GM19467 (cell line): Measurements from ENCODE around the gene KCNQ1OT1.

Experiments used
- ATAC-seq: cut with Tn5 transposase; IDR thresholded peaks from one replicate; pipeline ENCODE4 v1.9.1; 2021; ENCODE audit warnings: mild to moderate bottlenecking, moderate library complexity; ENCODE audit not compliant: unreplicated experiment

Gene KCNQ1OT1

DNA sequence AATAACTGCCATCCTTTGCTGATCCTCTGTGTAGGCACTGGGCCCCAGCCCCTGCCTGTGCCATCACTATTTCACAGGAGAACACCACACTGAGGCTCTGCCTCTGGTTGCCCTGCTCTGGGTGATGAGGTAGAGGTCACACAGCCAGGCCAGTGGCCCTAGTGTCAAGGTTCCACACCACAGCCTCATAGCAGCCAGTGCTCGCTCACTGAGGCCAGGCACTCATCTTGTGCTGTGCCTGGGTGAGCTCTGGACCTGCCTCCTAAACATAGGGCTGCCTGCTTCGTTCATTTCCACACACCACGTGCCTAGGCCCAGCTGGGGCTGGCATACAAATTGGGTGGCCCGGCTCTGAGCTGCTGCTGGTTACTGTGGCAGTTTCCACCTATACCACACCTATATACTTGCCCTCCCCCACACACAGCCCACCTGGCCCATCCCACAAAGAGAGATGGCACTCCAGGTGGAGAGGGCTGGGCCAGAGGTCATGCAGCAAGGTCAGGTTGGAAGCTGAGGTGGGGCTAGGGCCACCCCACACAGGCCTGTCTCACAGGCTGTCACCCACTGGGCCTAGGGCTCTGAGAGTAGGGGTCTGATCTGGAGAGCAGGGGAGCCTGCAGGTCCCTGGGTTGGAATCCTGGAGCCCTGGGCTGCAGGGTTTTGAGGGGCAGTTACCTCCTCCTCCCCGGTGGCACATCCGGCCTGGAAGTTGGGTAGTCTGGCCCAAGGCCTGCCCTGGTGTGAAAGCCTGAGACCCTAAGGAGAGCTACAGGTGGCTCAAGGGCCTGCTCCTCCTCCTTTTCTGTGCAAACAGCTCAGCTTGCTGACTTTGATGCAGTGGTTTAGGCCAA lies 11.2 kb downstream of the KCNQ1OT1 start:
- no peak for ATAC-seq

DNA sequence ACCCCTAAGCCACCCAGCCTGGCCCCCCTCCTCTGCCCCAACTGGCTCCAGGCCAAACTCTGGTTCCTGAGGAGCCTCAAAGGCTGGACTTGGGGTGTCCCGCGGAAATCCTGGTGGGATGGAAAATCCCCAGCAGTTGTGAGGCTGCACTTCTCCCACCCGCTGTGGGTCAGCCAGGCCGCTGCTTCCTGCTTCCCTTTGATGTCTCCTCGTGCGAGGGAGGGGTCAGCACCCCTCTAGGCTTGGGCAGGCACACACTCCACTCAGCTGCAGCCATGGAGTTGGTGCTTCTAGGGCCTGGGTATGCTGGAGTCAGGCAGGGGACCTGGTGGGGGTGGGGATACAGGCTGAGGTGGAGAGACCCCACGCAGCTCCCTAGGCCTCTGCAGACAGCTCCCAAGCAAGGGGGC lies 12.0 kb downstream of the KCNQ1OT1 start:
- no peak for ATAC-seq

- ATAC-seq: no peak
Measured at GRCh38 chr11:2687223-2687530, 12.6 kb downstream of the KCNQ1OT1 start.

DNA sequence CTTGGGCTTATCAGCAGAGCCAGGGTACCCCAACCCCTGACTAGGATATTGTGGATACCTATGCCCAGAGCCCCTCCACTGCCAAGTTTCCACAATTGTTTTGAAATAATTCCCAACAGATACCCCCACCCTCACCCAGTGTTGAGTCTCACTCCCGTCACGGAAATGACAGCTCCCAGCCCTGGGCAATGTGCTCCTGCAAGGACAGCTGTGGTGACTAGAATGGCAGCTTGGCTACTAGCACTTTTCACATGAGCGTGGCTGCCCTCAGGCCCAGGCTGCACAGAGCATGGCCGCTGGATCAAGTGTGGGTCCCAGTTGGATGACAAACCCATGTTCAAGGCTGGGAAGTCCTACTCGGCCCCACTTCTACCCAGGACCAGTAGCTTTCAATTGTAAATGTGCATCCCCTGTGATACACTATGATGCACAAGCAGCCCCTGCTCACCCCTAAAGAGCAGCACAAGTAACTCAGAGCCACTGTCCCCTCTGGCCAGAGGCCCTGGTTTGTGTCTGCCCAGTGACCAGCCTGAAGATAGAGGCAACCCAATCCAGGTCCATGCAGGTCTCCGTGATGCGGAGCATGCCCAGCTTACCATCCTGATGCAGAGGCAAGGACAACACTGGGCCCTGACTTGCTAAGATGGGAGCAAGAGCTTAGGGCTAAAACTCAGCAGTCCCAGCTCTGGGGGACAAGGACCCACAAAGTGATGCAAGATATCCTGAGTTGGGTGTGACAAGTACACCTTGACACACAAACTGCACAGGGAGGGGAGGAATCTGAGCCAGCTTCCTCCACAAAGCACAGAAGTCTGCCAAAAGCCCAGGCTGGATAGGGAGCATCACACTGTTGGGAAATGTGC lies 13.2 kb downstream of the KCNQ1OT1 start:
- ATAC-seq: no peak

GRCh38 chr11:2685566-2686359 lies 14.0 kb downstream of the KCNQ1OT1 start:
- no peak for ATAC-seq

DNA sequence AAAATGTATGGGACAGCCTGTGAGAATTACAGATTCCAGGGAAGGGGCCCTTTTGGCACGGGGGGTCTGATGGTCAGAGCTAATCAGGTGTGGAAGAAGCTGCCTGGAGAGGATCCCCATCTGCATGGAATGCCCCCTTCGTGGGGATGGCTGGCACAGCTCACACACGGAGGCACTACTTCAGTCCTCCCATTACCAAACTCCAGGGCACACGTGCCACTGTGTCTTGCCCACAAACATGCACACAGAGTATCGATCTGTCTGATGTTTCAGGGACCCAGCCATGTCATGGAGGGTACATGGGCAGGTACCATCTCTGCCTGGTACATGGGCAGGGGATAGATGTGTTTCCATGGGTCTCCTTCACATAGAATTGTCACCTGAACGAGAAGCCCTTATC lies 14.7 kb downstream of the KCNQ1OT1 start:
- no peak for ATAC-seq

GRCh38 chr11:2684581-2684980 lies 15.2 kb downstream of the KCNQ1OT1 start:
- no peak for ATAC-seq

GRCh38 chr11:2683806-2684205 lies 16.0 kb downstream of the KCNQ1OT1 start:
- ATAC-seq: no peak

DNA sequence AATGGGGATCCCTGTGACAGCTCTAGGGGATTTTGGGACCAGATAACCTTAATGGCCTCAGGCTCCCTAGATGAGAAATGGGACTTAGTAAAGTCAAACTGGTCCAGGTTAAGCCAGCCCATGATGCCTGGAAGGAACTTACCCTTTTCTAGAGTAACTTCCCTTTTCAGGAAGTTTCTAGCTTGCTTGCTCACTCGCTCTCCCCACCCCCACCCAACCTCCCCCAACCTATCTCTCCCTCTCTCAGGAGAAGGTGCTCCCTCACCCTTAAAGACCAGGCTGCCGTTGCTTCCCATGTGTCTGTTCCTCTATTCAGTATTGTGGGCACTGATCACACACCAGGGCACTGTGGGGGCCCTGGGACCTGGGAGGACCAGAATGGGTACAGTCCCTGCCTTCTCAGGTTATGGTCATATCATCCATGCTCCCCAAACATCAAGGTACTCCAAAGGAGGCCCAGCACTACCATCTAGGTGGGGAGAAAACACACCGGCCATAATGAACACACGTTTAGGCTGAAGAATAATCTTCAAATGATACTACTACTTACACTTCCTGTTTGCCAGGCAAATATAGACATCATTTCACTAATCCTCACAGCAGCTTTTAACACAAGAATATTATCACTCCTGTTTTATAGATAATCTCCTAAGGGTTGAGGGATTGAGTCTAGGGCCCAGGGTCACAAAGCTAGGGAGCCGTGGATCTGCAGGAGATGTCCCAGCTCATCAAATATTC lies 18.2 kb downstream of the KCNQ1OT1 start:
- ATAC-seq: no peak

DNA sequence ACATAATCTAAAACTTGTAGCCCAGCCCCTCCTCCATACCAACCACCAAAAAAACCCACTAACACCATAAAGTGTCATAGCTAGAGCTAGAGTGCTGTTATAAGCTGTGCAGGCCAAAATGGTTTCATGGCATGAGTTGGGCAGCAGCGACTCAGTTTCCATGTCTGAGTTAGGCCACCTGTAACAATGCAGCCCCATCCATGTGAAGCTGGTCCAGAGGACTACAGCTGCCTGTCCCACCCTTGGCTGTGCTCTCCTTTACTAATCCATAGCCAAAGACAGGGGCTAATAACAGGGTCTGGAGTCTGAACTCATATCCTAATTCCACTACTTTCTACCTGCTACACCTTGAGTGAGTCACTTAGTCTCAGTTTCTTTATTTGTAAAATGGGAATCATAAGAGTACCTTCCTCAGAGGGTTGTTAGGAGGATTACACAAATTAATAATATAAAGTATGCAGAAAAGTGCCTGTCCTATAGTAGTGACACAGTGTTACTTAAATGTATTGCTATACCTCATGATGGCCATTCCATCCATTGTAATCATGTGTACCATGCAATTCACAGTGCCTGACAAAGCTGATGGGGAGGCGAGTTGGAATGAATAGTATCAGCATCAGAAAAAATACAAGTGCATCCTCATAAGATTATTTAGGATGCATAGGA lies 20.6 kb downstream of the KCNQ1OT1 start:
- no peak for ATAC-seq

DNA sequence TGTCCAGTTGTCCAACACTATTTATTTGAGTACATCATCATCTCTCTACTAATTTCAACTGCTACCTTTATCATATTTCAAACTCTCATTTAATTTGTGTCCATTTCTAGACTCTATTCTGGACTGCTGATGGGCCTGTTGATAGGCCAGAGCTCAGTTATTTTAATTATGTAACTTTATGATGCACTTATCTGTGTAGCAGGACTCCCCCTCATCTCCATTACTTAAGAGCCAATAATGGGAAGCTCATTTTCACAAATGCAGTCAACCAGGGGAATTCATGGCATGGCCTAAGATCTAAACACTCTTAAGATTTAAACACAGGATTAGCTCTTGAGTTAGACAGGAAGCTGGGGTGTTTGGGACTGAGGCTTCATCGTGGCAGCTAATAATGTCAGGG lies 21.4 kb downstream of the KCNQ1OT1 start:
- no peak for ATAC-seq

DNA sequence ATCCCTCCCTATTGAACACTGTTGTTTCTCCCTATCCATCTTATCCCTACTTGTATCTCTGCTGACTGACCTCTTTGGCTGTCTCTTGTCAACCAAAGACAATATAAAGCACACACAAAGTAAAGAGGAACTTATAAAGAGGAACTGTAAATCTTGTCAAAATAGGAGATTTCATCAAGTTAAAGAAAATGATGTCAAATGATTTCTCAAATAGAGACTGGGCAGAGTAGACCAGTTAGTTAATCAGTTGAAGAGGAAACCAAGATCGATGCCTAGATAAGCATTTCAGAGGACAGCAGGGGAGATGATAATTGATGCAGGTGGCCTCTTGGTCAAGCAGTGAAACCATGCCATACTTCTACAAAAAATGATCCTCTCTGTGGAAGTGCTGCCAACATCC lies 22.7 kb downstream of the KCNQ1OT1 start:
- no peak for ATAC-seq

GRCh38 chr11:2675540-2675939 lies 24.3 kb downstream of the KCNQ1OT1 start:
- ATAC-seq: no peak

DNA sequence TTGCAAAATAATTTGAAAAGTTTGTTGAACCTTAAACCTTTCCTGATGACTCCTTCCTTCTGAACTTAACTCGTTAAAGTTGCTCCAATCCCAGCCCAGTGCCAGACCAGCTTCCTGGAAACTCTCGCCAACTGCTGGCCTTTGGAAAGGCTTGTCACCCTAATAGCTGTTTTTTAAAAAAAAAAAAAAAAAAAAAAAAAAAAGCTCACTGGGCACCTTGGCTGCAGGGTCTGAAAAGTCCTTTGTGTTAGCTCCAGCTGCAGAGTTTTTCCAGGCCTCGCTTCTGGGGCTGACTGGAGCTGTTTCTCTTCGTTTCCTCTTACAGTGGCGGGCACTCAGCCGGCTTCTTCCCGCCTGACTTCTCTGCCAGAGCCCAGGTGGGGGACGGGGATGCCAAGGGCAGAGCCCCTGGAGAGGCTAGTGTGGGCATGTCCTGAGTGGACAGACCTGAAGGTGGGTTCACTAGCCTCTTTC lies 25.1 kb downstream of the KCNQ1OT1 start:
- ATAC-seq: no peak

DNA sequence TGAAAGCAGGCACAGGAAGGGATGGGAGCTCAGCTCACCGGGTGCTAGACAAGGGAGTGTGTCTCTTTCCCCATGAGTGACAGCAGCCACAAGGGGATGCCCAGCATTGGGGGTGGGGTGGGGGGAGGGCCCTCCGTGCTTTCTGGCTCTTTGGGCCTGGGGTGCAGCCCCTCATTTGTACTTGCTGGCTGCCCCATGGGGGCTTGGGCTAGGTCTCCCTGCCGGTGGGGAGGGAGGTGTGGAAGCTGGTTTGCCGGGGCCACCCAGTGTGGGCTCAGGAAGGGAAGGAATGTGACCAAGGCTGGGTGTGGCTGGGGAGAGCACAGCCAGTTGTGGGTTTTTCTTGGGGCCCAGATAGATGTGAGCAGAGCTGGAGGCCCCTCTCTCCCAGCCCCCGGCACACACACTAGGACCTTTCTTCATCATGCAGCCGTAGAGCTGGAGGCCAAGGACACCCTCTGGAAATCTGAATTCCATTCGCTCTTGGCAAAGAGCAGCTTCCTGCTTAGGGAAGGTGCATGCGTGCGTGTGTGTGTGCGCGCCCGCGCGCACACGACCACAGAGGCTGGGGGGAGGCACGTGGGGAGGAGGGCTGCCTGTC lies 25.8 kb downstream of the KCNQ1OT1 start:
- ATAC-seq: no peak

DNA sequence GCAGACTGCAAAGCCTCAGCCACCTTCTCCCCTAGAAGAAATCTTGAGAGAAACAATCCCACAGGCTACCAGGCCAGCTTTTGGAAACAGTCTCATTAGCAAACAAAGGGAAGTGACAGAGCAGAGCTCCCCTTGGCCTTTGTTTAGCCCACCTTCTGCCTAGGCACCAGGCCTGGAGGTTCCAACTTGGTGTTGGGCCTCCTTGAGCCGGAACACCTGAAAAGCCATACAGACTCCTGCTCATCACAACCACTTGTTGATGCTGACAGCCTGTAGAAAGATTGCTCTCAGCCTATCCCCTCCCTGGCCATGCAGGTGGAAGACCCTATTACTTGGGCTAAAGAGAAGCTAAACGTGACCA lies 26.6 kb downstream of the KCNQ1OT1 start:
- ATAC-seq: no peak

GRCh38 chr11:2672553-2673249 lies 27.1 kb downstream of the KCNQ1OT1 start:
- no peak for ATAC-seq

DNA sequence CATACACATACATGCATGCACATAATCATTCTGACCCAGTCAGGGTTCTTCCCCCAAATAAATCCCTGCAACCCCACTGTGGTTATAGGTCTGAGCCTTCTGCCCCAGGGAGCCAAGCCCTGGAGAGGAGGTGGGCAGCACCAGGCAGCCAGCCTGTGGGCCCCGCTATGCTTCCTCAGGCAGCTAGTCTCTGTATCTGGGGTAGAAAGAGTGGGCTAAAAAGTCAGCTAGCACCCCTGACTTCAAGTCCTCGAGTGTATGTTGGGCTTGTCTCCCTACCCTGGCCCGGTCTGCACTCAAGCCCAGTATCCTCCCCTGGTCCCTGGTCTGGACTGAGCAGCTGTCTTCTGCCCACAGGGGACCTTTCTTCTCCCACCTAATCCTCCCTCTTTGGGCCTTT lies 28.0 kb downstream of the KCNQ1OT1 start:
- ATAC-seq: no peak

DNA sequence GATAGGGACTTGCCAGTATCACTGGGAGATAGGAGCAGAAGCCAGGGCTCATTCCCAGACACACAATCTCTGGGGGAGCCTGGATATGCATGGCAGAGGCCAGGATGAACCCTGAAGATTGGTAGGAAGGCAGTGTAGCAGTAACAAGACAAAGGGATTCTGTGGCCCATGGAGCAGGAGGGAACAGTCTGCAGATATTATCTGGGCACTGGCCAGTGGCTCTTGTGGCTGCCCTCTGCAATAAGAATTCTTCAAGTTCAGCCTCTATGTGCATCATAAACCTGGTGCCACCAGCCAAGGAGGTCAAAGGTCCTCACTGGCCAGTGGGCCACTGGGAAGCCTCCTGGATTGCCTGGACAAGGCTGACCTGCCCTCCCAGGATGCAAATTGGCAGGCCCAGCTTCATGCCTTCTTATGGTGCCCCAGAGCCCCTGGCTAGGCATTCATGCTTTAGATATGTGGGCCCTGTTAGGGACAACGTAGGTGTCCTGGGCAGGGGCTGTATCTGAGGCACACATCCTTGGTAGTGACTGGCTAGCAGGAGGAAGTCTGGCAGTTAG lies 29.2 kb downstream of the KCNQ1OT1 start:
- no peak for ATAC-seq
